HEK293 (cell line): ENCODE measurements around the gene SLC19A1.

ENCODE experiments used
- CTCF ChIA-PET: fragments of 350-600 bp; formaldehyde crosslinking; extraction: SDS; loops from one replicate; lab custom pipeline; 2021; ENCODE audit warnings: antibody characterized with exemption; lab: Yijun Ruan, JAX
- POLR2A ChIA-PET: fragments of 300-600 bp; formaldehyde crosslinking; extraction: SDS; loops from one replicate; lab custom pipeline; 2020; ENCODE audit warnings: antibody characterized with exemption, inconsistent platforms; lab: Yijun Ruan, JAX
- H3K27ac ChIP-seq: fragments of 200-500 bp; sonication (Bioruptor generic); 2 replicates; pipeline ENCODE4 v1.5.1; 2014; ENCODE audit warnings: low read depth, low read length, control low read depth, inconsistent platforms; ENCODE audit errors: extremely low read depth
- H3K36me3 ChIP-seq, 2 experiments: fragments of 200-500 bp in 1 of 2; sonication (Bioruptor generic) in 1 of 2; 1 replicate in 1 of 2; 2 replicates in 1 of 2; pipeline ENCODE4 v1.5.1; 2014 to 2017; ENCODE audit warnings: inconsistent platforms in 2 of 2, low read length in 2 of 2; ENCODE audit not compliant: control insufficient read depth in 2 of 2, insufficient read depth in 1 of 2
- H3K4me1 ChIP-seq: fragments of 200-500 bp; sonication (Bioruptor generic); 2 replicates; pipeline ENCODE4 v1.5.1; 2014; ENCODE audit warnings: mild to moderate bottlenecking, low read length, inconsistent platforms; ENCODE audit not compliant: control insufficient read depth, insufficient read depth
- H3K4me3 ChIP-seq: 2 replicates; pipeline ENCODE4 v1.5.1; 2011; ENCODE audit warnings: low read depth, mild to moderate bottlenecking, control low read depth, low read length, moderate library complexity
- H3K9me3 ChIP-seq: fragments of 200-500 bp; sonication (Bioruptor generic); 2 replicates; pipeline ENCODE4 v1.5.1; 2014; ENCODE audit warnings: low read depth, low read length, inconsistent platforms; ENCODE audit not compliant: control insufficient read depth, insufficient read depth
- HOXD13 ChIP-seq: sonication (generic); formaldehyde crosslinking; IDR thresholded peaks from 2 replicates; pipeline ENCODE4 v1.8.0; 2022; ENCODE audit warnings: missing genetic modification reagents, borderline replicate concordance
- KLF9 ChIP-seq: fragments of 450-650 bp; formaldehyde crosslinking; IDR thresholded peaks from 2 replicates; pipeline ENCODE4 v1.5.1; 2016; ENCODE audit warnings: missing biosample characterization, missing genetic modification characterization, low read depth
- ZBTB17 ChIP-seq: fragments of 450-650 bp; formaldehyde crosslinking; IDR thresholded peaks from 2 replicates; pipeline ENCODE4 v1.5.1; 2016; ENCODE audit warnings: missing biosample characterization, missing genetic modification characterization
- ZEB2 ChIP-seq: fragments of 450-650 bp; formaldehyde crosslinking; IDR thresholded peaks from 2 replicates; pipeline ENCODE4 v1.5.1; 2016; ENCODE audit warnings: missing biosample characterization, missing genetic modification characterization
- ZNF23 ChIP-seq: fragments of 450-650 bp; formaldehyde crosslinking; IDR thresholded peaks from 2 replicates; pipeline ENCODE4 v1.5.1; 2016; ENCODE audit warnings: missing biosample characterization, missing genetic modification characterization, borderline replicate concordance
- ZNF248 ChIP-seq: fragments of 450-650 bp; formaldehyde crosslinking; IDR thresholded peaks from 2 replicates; pipeline ENCODE4 v1.5.1; 2017; ENCODE audit warnings: missing biosample characterization, missing genetic modification characterization
- ZNF266 ChIP-seq: fragments of 450-650 bp; formaldehyde crosslinking; IDR thresholded peaks from 2 replicates; pipeline ENCODE4 v1.5.1; 2016; ENCODE audit warnings: missing biosample characterization, missing genetic modification characterization, low read depth
- ZNF416 ChIP-seq: fragments of 450-650 bp; formaldehyde crosslinking; IDR thresholded peaks from 2 replicates; pipeline ENCODE4 v1.5.1; 2016; ENCODE audit warnings: missing biosample characterization, missing genetic modification characterization
- ZNF514 ChIP-seq: fragments of 450-650 bp; formaldehyde crosslinking; IDR thresholded peaks from 2 replicates; pipeline ENCODE4 v1.5.1; 2016; ENCODE audit warnings: missing biosample characterization, missing genetic modification characterization
- ZNF560 ChIP-seq: fragments of 450-650 bp; formaldehyde crosslinking; IDR thresholded peaks from 2 replicates; pipeline ENCODE4 v1.5.1; 2017; ENCODE audit warnings: missing biosample characterization, missing genetic modification characterization, borderline replicate concordance
- ZNF621 ChIP-seq: fragments of 450-650 bp; formaldehyde crosslinking; IDR thresholded peaks from 2 replicates; pipeline ENCODE4 v1.5.1; 2017; ENCODE audit warnings: missing biosample characterization, missing genetic modification characterization
- ZNF830 ChIP-seq: fragments of 450-650 bp; IDR thresholded peaks from 2 replicates; pipeline ENCODE4 v1.5.0; 2018; ENCODE audit warnings: missing biosample characterization, missing genetic modification characterization, low read depth, mild to moderate bottlenecking, moderate library complexity
- ZSCAN16 ChIP-seq: fragments of 450-650 bp; formaldehyde crosslinking; IDR thresholded peaks from 2 replicates; pipeline ENCODE4 v1.5.1; 2016; ENCODE audit warnings: missing biosample characterization, missing genetic modification characterization
- TF ChIP-seq, protein P1 (sequence below): fragments of 450-650 bp; formaldehyde crosslinking; IDR thresholded peaks from 2 replicates; pipeline ENCODE4 v1.5.1; 2016; ENCODE audit warnings: missing biosample characterization, missing genetic modification characterization, borderline replicate concordance
- TF ChIP-seq, protein P2 (sequence below): fragments of 450-650 bp; formaldehyde crosslinking; IDR thresholded peaks from 2 replicates; pipeline ENCODE4 v1.5.1; 2016; ENCODE audit warnings: missing biosample characterization, missing genetic modification characterization
- TF ChIP-seq, protein P3 (sequence below): fragments of 450-650 bp; formaldehyde crosslinking; IDR thresholded peaks from 2 replicates; pipeline ENCODE4 v1.5.1; 2016; ENCODE audit warnings: missing biosample characterization, missing genetic modification characterization, borderline replicate concordance
- TF ChIP-seq, protein P4 (sequence below): fragments of 450-650 bp; formaldehyde crosslinking; IDR thresholded peaks from 2 replicates; pipeline ENCODE4 v1.5.1; 2016; ENCODE audit warnings: missing biosample characterization, missing genetic modification characterization

SLC19A1 gene

DNA sequence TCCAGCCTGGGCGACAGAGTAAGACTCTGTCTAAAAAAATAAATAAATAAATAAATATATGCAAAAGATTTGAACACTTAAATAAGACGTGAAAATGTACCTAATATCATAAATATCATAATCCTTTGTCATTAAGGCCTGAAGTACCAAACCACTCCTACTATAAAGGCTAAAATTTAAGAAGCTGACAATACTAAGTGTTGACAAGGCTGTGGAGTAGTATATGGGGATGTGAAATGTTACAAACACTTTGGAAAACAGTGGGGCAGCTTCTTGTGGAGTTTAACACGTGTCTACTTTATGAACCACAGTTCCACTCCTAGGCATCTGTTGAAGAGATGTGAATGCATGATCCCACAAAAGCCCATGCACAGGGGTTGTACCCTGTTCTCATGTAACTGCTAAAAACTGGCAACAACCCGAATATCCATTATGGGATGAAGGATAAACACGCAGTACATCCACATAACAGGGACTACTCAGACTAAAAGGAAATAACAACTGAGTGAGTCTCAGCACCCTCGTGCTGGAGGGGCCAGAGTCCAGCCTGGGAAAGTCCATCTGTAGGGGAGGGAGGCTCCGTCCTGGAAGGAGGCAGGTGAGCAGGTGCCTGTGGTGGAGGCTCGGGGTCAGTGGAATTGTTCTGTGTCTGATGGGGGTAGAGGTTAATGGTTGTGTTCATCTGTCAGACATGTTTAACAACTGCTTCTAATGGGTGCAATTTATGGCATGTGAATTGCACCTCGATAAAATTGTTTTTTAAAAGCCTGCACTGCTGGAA is 6.7 kb upstream of the SLC19A1 start:
- ChIA-PET CTCF (no interaction called here), POLR2A (no interaction called here)
- TF ChIP-seq, protein P1, sequence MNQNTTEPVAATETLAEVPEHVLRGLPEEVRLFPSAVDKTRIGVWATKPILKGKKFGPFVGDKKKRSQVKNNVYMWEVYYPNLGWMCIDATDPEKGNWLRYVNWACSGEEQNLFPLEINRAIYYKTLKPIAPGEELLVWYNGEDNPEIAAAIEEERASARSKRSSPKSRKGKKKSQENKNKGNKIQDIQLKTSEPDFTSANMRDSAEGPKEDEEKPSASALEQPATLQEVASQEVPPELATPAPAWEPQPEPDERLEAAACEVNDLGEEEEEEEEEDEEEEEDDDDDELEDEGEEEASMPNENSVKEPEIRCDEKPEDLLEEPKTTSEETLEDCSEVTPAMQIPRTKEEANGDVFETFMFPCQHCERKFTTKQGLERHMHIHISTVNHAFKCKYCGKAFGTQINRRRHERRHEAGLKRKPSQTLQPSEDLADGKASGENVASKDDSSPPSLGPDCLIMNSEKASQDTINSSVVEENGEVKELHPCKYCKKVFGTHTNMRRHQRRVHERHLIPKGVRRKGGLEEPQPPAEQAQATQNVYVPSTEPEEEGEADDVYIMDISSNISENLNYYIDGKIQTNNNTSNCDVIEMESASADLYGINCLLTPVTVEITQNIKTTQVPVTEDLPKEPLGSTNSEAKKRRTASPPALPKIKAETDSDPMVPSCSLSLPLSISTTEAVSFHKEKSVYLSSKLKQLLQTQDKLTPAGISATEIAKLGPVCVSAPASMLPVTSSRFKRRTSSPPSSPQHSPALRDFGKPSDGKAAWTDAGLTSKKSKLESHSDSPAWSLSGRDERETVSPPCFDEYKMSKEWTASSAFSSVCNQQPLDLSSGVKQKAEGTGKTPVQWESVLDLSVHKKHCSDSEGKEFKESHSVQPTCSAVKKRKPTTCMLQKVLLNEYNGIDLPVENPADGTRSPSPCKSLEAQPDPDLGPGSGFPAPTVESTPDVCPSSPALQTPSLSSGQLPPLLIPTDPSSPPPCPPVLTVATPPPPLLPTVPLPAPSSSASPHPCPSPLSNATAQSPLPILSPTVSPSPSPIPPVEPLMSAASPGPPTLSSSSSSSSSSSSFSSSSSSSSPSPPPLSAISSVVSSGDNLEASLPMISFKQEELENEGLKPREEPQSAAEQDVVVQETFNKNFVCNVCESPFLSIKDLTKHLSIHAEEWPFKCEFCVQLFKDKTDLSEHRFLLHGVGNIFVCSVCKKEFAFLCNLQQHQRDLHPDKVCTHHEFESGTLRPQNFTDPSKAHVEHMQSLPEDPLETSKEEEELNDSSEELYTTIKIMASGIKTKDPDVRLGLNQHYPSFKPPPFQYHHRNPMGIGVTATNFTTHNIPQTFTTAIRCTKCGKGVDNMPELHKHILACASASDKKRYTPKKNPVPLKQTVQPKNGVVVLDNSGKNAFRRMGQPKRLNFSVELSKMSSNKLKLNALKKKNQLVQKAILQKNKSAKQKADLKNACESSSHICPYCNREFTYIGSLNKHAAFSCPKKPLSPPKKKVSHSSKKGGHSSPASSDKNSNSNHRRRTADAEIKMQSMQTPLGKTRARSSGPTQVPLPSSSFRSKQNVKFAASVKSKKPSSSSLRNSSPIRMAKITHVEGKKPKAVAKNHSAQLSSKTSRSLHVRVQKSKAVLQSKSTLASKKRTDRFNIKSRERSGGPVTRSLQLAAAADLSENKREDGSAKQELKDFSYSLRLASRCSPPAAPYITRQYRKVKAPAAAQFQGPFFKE (tag by site-specific recombination), result no peak
- TF ChIP-seq KLF9 (tag by site-specific recombination) (no peak), ZSCAN16 (tag by site-specific recombination) (no peak), ZEB2 (no peak), ZBTB17 (tag by site-specific recombination) (no peak), ZNF830 (tag by site-specific recombination) (no peak)
- TF ChIP-seq, protein P2, sequence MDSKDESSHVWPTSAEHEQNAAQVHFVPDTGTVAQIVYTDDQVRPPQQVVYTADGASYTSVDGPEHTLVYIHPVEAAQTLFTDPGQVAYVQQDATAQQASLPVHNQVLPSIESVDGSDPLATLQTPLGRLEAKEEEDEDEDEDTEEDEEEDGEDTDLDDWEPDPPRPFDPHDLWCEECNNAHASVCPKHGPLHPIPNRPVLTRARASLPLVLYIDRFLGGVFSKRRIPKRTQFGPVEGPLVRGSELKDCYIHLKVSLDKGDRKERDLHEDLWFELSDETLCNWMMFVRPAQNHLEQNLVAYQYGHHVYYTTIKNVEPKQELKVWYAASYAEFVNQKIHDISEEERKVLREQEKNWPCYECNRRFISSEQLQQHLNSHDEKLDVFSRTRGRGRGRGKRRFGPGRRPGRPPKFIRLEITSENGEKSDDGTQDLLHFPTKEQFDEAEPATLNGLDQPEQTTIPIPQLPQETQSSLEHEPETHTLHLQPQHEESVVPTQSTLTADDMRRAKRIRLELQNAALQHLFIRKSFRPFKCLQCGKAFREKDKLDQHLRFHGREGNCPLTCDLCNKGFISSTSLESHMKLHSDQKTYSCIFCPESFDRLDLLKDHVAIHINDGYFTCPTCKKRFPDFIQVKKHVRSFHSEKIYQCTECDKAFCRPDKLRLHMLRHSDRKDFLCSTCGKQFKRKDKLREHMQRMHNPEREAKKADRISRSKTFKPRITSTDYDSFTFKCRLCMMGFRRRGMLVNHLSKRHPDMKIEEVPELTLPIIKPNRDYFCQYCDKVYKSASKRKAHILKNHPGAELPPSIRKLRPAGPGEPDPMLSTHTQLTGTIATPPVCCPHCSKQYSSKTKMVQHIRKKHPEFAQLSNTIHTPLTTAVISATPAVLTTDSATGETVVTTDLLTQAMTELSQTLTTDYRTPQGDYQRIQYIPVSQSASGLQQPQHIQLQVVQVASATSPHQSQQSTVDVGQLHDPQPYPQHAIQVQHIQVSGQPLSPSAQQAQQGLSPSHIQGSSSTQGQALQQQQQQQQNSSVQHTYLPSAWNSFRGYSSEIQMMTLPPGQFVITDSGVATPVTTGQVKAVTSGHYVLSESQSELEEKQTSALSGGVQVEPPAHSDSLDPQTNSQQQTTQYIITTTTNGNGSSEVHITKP (tag by site-specific recombination), result peak; percentile 45
- Histone ChIP-seq H3K9me3 (no peaks in the 10 kb centered on the region), H3K4me1 (no peaks in the 10 kb centered on the region), H3K4me3 (no peak overlapping the region), H3K36me3 (no peaks in the 10 kb centered on the region), H3K27ac (no peak overlapping the region)

DNA sequence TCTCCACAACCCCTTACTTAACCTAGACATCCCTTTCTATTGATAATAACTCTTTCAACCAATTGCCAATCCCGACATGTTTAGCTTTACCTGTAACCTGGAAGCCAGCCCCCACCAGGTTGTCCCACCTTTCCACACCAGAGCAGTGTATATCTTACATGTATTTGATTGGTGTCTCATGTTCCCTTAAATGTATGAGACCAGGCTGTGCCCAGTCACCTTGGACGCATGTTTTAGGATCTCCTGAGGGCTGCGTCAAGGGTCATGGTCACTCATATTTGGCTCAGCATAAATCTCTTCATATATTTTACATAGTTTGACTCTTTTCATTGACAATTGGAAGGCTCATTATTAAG is 5.3 kb upstream of the SLC19A1 start:
- Histone ChIP-seq H3K27ac (no peak overlapping the region), H3K4me3 (no peak overlapping the region), H3K4me1 (no peaks in the 10 kb centered on the region), H3K36me3 (no peaks in the 10 kb centered on the region), H3K9me3 (no peaks in the 10 kb centered on the region)
- POLR2A ChIA-PET, result no interaction called here
- CTCF ChIA-PET, result interaction anchor here (0.6 to 2.0 kb wide), 2 partner anchors 8 to 86 kb away, joined by 3 to 7 read pairs; no protein-coding TSS in a partner anchor
- TF ChIP-seq ZNF514 (tag by site-specific recombination) (no peak), ZNF266 (tag by site-specific recombination) (no peak), ZNF416 (tag by site-specific recombination) (no peak), ZNF248 (tag by site-specific recombination) (no peak), ZNF23 (tag by site-specific recombination) (no peak), ZNF560 (no peak), HOXD13 (CRISPR knock-in tag) (no peak), ZNF621 (tag by site-specific recombination) (no peak)
- TF ChIP-seq, protein P3, sequence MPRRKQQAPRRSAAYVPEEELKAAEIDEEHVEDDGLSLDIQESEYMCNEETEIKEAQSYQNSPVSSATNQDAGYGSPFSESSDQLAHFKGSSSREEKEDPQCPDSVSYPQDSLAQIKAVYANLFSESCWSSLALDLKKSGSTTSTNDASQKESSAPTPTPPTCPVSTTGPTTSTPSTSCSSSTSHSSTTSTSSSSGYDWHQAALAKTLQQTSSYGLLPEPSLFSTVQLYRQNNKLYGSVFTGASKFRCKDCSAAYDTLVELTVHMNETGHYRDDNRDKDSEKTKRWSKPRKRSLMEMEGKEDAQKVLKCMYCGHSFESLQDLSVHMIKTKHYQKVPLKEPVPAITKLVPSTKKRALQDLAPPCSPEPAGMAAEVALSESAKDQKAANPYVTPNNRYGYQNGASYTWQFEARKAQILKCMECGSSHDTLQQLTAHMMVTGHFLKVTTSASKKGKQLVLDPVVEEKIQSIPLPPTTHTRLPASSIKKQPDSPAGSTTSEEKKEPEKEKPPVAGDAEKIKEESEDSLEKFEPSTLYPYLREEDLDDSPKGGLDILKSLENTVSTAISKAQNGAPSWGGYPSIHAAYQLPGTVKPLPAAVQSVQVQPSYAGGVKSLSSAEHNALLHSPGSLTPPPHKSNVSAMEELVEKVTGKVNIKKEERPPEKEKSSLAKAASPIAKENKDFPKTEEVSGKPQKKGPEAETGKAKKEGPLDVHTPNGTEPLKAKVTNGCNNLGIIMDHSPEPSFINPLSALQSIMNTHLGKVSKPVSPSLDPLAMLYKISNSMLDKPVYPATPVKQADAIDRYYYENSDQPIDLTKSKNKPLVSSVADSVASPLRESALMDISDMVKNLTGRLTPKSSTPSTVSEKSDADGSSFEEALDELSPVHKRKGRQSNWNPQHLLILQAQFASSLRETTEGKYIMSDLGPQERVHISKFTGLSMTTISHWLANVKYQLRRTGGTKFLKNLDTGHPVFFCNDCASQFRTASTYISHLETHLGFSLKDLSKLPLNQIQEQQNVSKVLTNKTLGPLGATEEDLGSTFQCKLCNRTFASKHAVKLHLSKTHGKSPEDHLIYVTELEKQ (tag by site-specific recombination), result no peak
- TF ChIP-seq, protein P4, sequence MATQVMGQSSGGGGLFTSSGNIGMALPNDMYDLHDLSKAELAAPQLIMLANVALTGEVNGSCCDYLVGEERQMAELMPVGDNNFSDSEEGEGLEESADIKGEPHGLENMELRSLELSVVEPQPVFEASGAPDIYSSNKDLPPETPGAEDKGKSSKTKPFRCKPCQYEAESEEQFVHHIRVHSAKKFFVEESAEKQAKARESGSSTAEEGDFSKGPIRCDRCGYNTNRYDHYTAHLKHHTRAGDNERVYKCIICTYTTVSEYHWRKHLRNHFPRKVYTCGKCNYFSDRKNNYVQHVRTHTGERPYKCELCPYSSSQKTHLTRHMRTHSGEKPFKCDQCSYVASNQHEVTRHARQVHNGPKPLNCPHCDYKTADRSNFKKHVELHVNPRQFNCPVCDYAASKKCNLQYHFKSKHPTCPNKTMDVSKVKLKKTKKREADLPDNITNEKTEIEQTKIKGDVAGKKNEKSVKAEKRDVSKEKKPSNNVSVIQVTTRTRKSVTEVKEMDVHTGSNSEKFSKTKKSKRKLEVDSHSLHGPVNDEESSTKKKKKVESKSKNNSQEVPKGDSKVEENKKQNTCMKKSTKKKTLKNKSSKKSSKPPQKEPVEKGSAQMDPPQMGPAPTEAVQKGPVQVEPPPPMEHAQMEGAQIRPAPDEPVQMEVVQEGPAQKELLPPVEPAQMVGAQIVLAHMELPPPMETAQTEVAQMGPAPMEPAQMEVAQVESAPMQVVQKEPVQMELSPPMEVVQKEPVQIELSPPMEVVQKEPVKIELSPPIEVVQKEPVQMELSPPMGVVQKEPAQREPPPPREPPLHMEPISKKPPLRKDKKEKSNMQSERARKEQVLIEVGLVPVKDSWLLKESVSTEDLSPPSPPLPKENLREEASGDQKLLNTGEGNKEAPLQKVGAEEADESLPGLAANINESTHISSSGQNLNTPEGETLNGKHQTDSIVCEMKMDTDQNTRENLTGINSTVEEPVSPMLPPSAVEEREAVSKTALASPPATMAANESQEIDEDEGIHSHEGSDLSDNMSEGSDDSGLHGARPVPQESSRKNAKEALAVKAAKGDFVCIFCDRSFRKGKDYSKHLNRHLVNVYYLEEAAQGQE, result no peak
